ENCODE data around the gene KIF21B.

DNA sequence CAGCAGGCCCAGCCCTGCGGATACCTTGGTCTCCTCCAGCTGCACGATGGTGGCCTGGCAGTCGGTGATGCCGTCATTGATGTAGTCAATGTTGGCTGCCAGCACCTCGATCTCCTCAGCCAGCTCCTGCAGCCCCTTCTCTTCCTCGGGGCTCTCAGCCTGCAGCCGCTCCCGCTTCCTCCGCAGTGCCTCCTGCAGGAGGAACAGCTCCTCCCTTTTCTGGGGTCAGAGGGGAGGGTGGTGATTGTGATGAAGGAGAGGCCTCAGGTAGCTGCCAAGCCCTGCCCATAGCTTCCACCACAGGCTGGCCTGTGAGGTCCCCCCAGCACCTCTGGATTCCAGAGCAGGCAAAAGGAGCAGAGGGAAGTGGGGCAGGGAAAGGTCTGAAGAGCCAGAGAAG, 33.4 kb downstream of the KIF21B start:
- no peak for TF ChIP-seq POLR2A (IDR thresholded peaks at IDR 0.05; ENCODE audit: low read depth, low read length)
- no peak for TF ChIP-seq POLR2AphosphoS5 (IDR thresholded peaks at IDR 0.05; ENCODE audit: low read depth, low read length)
- no peak for TF ChIP-seq TAF1 (IDR thresholded peaks at IDR 0.05; ENCODE audit: borderline replicate concordance, low read depth, low read length)
